Measurements from ENCODE around the gene PLXDC2.

The PLXDC2 gene

DNA sequence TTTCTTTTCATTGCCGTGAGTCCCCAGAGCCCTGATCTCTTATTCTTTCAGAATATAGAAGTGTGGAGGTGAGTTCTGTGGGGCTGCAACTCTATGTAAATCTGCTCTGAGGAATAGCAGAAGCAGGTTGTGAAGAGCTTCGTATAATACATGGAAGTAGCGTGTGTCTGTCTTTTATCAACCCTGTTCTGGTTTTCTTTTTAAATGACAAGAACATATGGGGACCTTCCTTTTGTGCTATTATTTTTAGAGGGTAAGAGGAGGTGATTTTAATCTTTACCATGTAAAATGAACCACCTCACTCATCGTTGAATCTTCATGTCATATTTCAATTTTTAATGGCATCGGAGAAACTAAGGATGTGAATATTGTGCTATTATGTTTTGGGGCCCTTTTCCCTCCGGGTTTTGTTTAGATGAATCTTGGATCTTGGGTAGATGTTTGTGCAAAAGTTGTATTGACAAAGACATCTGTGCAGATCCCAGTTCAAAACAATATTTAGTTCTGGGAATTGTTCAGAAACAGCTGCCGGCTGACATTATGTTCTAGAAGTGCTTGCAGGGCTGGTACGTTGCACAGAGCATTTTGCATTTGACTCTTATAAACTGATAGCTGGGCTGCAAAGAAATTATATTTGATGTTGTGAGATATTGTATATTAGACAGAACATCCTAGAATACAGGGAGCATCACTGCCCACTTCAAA, 46.7 kb downstream of the PLXDC2 start:
- H3K27me3 ChIP-seq (ENCODE audit: insufficient read depth, low read length, poor library complexity): no peaks in the 10 kb centered on the region
- H2AFZ ChIP-seq (ENCODE audit: low read depth, low read length): no peak overlapping the region
- H3K79me2 ChIP-seq (ENCODE audit: insufficient read depth, low read length): no peaks in the 10 kb centered on the region
- no peaks in the 10 kb centered on the region for H3K4me1 ChIP-seq (ENCODE audit: insufficient read depth, low read length)
- H3K27ac ChIP-seq (ENCODE audit: low read length): no peak overlapping the region
- H3K4me3 ChIP-seq (ENCODE audit: low read depth in 1 of 2, low read length in 2 of 2): no peak overlapping the region
- no peak overlapping the region for H3K4me2 ChIP-seq (ENCODE audit: insufficient read depth, low read length)
- TF ChIP-seq, protein P1, sequence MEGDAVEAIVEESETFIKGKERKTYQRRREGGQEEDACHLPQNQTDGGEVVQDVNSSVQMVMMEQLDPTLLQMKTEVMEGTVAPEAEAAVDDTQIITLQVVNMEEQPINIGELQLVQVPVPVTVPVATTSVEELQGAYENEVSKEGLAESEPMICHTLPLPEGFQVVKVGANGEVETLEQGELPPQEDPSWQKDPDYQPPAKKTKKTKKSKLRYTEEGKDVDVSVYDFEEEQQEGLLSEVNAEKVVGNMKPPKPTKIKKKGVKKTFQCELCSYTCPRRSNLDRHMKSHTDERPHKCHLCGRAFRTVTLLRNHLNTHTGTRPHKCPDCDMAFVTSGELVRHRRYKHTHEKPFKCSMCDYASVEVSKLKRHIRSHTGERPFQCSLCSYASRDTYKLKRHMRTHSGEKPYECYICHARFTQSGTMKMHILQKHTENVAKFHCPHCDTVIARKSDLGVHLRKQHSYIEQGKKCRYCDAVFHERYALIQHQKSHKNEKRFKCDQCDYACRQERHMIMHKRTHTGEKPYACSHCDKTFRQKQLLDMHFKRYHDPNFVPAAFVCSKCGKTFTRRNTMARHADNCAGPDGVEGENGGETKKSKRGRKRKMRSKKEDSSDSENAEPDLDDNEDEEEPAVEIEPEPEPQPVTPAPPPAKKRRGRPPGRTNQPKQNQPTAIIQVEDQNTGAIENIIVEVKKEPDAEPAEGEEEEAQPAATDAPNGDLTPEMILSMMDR (IDR thresholded peaks at IDR 0.05; ENCODE audit: borderline replicate concordance, extremely low read depth, low read length, poor library complexity, severe bottlenecking): no peak
- no peak for DNase-seq
- no peaks in the 10 kb centered on the region for H3K9me3 ChIP-seq (ENCODE audit: insufficient read depth, low read length, severe bottlenecking)
- no peak overlapping the region for H3K9ac ChIP-seq (ENCODE audit: low read depth, low read length)
- H4K20me1 ChIP-seq (ENCODE audit: insufficient read depth, low read length): no peaks in the 10 kb centered on the region
- H3K36me3 ChIP-seq (ENCODE audit: insufficient read depth, low read length): no peaks in the 10 kb centered on the region
- no peak for ATAC-seq (ENCODE audit: insufficient read depth, low read depth)

DNA sequence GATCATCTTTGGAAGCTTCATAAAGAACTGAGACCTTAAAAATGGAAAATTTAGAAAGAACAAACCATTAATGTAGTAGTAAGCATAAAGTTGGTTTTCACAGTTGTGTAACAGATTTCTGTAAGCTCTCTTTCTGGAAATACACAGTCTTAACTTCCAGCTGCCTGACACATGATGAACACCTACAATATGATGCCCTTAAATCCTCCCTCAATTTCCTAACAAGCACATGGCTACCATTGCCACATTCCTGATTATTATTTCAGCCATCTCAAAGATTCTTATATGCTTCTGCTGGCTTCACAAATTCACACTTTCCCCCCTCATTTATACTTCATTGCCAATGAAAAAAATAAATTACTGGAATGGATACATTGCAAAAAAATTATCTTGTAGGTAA, 49.4 kb downstream of the PLXDC2 start:
- Histone ChIP-seq H3K4me3 (ENCODE audit: low read depth in 1 of 2, low read length in 2 of 2) (no peak overlapping the region), H3K4me1 (ENCODE audit: insufficient read depth, low read length) (no peaks in the 10 kb centered on the region), H4K20me1 (ENCODE audit: insufficient read depth, low read length) (no peaks in the 10 kb centered on the region), H3K36me3 (ENCODE audit: insufficient read depth, low read length) (no peaks in the 10 kb centered on the region), H3K27me3 (ENCODE audit: insufficient read depth, low read length, poor library complexity) (no peaks in the 10 kb centered on the region), H3K4me2 (ENCODE audit: insufficient read depth, low read length) (no peak overlapping the region), H3K79me2 (ENCODE audit: insufficient read depth, low read length) (no peaks in the 10 kb centered on the region), H3K9ac (ENCODE audit: low read depth, low read length) (no peak overlapping the region), H3K27ac (ENCODE audit: low read length) (no peak overlapping the region), H3K9me3 (ENCODE audit: insufficient read depth, low read length, severe bottlenecking) (no peaks in the 10 kb centered on the region), H2AFZ (ENCODE audit: low read depth, low read length) (no peak overlapping the region)
- TF ChIP-seq, protein P1 (IDR thresholded peaks at IDR 0.05; ENCODE audit: borderline replicate concordance, extremely low read depth, low read length, poor library complexity, severe bottlenecking): no peak
- TF ChIP-seq EZH2 (IDR thresholded peaks at IDR 0.05; ENCODE audit: borderline replicate concordance, low read depth, low read length, severe bottlenecking): no peak
- DNase-seq (no peak), ATAC-seq (ENCODE audit: insufficient read depth, low read depth) (no peak)

DNA sequence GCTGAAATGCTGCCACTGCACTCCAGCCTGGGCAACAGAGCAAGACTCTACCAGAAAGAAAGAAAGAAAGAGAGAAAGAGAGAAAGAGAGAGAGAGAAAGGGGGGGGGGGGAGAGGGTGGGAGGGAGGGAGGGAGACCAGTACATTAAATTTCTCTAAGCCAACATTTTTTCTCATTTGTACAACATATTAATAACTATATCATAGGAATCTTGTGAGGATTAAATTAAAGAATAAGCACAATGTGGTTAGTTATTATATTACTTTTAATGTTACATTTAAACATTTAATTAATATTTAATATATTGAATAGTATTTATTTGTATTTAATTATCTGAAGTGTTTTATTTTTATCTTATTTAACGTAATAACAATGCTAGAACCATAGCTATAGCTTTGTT, 53.1 kb downstream of the PLXDC2 start:
- Histone ChIP-seq H3K4me1 (ENCODE audit: insufficient read depth, low read length) (no peaks in the 10 kb centered on the region), H3K4me2 (ENCODE audit: insufficient read depth, low read length) (no peak overlapping the region), H3K4me3 (ENCODE audit: low read depth in 1 of 2, low read length in 2 of 2) (no peak overlapping the region), H3K36me3 (ENCODE audit: insufficient read depth, low read length) (no peaks in the 10 kb centered on the region), H3K9ac (ENCODE audit: low read depth, low read length) (no peak overlapping the region), H3K9me3 (ENCODE audit: insufficient read depth, low read length, severe bottlenecking) (no peaks in the 10 kb centered on the region), H4K20me1 (ENCODE audit: insufficient read depth, low read length) (no peaks in the 10 kb centered on the region), H3K27ac (ENCODE audit: low read length) (no peak overlapping the region), H3K79me2 (ENCODE audit: insufficient read depth, low read length) (no peaks in the 10 kb centered on the region), H2AFZ (ENCODE audit: low read depth, low read length) (no peak overlapping the region), H3K27me3 (ENCODE audit: insufficient read depth, low read length, poor library complexity) (no peaks in the 10 kb centered on the region)
- DNase-seq: no peak
- TF ChIP-seq EZH2 (IDR thresholded peaks at IDR 0.05; ENCODE audit: borderline replicate concordance, low read depth, low read length, severe bottlenecking): no peak
- TF ChIP-seq, protein P1 (IDR thresholded peaks at IDR 0.05; ENCODE audit: borderline replicate concordance, extremely low read depth, low read length, poor library complexity, severe bottlenecking): no peak
- ATAC-seq (ENCODE audit: insufficient read depth, low read depth): no peak

Measured in DND-41 (cell line).